ENCODE data around the gene CHN2. TPM values are rescaled to one million over a fixed set of nuclear protein-coding genes. Genes with fewer than 3 reads are reported as not detected.
A peak's percentile ranks its signal among the peaks of the same experiment; 100 is the strongest.

The CHN2 gene
- total RNA-seq, 6 experiments from 2014 or later = not detected

GRCh38 chr7:29453021-29453420 lies 258.4 kb downstream of the CHN2 start:
- Mint-ChIP-seq H3K9me3 (no peaks in the 10 kb centered on the region), H3K4me3 (no peak overlapping the region), H3K4me1 (ENCODE audit: low read depth) (peaks cover 21% of the 10 kb centered on the region), H3K36me3 (ENCODE audit: low read depth) (no peaks in the 10 kb centered on the region), H3K27me3 (ENCODE audit: insufficient read depth) (peaks cover 2% of the 10 kb centered on the region; the same call in 1 of the 2 replicates), H3K27ac (no peak overlapping the region)
- TF ChIP-seq CTCF (IDR thresholded peaks at IDR 0.05) = no peak
- no peak for DNase-seq

- H3K27me3 Mint-ChIP-seq (ENCODE audit: insufficient read depth) = no peaks in the 10 kb centered on the region
- peaks cover 31% of the 10 kb centered on the region for H3K4me1 Mint-ChIP-seq (ENCODE audit: low read depth)
- H3K9me3 Mint-ChIP-seq = no peaks in the 10 kb centered on the region
- no peak for TF ChIP-seq CTCF (IDR thresholded peaks at IDR 0.05)
- DNase-seq = no peak
- no peak overlapping the region for H3K4me3 Mint-ChIP-seq
- H3K27ac Mint-ChIP-seq = no peak overlapping the region
- no peaks in the 10 kb centered on the region for H3K36me3 Mint-ChIP-seq (ENCODE audit: low read depth)
These were observed 259.9 kb downstream of the CHN2 start for GRCh38 chr7:29454464-29454863.

GRCh38 chr7:29454899-29455451 lies 260.4 kb downstream of the CHN2 start:
- Mint-ChIP-seq H3K27ac (no peak overlapping the region), H3K9me3 (no peaks in the 10 kb centered on the region), H3K36me3 (ENCODE audit: low read depth) (no peaks in the 10 kb centered on the region), H3K4me1 (ENCODE audit: low read depth) (peaks cover 31% of the 10 kb centered on the region), H3K27me3 (ENCODE audit: insufficient read depth) (no peaks in the 10 kb centered on the region), H3K4me3 (no peak overlapping the region)
- TF ChIP-seq CTCF (IDR thresholded peaks at IDR 0.05) = no peak
- DNase-seq = no peak

- H3K4me3 Mint-ChIP-seq = peak overlapping the region; percentile 51
These were observed 262.6 kb downstream of the CHN2 start for GRCh38 chr7:29457141-29457561.

GRCh38 chr7:29457565-29458011 lies 263.0 kb downstream of the CHN2 start:
- peaks cover 8% of the 10 kb centered on the region for H3K27me3 Mint-ChIP-seq (ENCODE audit: insufficient read depth)
- H3K4me3 Mint-ChIP-seq = peak overlapping the region; percentile 51
- H3K9me3 Mint-ChIP-seq = no peaks in the 10 kb centered on the region
- peak overlapping the region; percentile 33 for H3K27ac Mint-ChIP-seq
- DNase-seq = peak; percentile 50
- H3K36me3 Mint-ChIP-seq (ENCODE audit: low read depth) = no peaks in the 10 kb centered on the region
- TF ChIP-seq CTCF (IDR thresholded peaks at IDR 0.05) = no peak
- peaks cover 31% of the 10 kb centered on the region for H3K4me1 Mint-ChIP-seq (ENCODE audit: low read depth)

More at GRCh38 chr7:29457141-29457561, 262.6 kb downstream of the CHN2 start:
- H3K4me1 Mint-ChIP-seq (ENCODE audit: low read depth) = peaks cover 31% of the 10 kb centered on the region
- H3K27me3 Mint-ChIP-seq (ENCODE audit: insufficient read depth) = peaks cover 5% of the 10 kb centered on the region
- peak overlapping the region; percentile 33; the same call in 1 of the 2 replicates for H3K27ac Mint-ChIP-seq
- DNase-seq = peak; percentile 30
- no peak for TF ChIP-seq CTCF (IDR thresholded peaks at IDR 0.05)
- H3K36me3 Mint-ChIP-seq (ENCODE audit: low read depth) = no peaks in the 10 kb centered on the region
- no peaks in the 10 kb centered on the region for H3K9me3 Mint-ChIP-seq

All from HFFc6 (cell line).